NCI-H510A (cell line): ENCODE measurements around the gene MTHFD2.
A peak's percentile ranks its signal among the peaks of the same experiment; 100 is the strongest.
"Not testable (repeated sequence)": the region's sequence is repeated elsewhere in the genome, so short reads cannot be mapped to it uniquely, and the experiment has no call there.

Experiments used
- DNase-seq: peaks from one replicate; lab custom pipeline; 2025; lab: John Stamatoyannopoulos, UW

The MTHFD2 gene

DNA sequence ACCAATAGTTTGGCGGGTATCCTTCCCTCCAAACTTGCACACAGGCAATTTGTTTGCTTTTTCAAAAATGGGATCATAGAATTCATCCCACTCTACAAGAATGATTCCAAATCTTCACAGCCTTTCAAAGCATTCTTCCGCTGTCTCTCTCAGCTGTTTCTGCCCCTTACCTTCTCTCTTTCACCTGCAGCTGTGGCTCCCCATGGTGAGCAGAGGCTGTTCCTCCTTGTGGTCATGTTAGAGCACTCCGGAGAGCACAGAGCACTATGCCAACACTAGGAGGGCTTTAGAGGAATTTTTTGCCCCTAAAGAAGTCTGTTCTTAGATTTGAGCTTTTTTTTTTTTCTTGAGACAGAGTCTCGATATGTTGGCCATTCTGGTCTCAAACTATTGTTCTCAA is 30.4 kb downstream of the MTHFD2 start:
- no peak for DNase-seq

DNA sequence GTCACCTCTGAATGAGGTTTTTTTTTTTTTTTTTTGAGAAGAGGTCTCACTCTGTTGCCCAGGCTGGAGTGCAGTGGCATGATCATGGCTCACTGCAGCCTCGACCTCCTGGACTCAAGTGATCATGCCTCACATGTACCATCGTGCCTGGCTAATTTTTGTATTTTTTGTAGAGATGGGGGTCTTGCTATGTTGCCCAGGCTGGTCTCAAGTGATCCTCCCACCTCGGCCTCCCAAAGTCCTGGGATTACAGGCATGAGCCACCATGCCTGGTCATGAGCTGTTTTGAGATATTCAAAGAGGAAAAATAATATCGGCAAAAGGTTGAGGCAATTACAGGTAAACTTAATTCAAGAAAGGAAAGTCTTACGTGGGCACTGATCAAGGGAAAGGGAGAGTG is 31.4 kb downstream of the MTHFD2 start:
- not testable (repeated sequence) for DNase-seq

DNA sequence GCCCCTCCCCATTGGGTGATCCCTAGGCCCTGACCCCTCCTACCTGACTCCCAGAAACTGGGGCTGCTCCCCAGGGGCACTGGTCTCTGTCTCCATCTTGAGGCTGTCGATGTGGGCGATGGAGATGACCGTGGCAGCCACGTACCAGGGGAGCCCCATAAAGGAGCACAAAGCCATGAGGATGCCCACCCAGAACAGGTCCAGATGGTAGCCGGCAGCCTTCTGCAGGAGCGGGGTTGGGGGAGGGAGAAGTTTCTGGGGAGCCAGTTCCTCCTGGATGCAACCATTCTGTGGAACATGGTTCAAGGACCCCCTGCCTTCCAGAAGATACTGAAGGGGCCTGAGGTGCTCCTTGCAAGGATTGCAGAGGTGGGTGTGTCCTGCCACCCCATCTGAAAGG is 34.0 kb downstream of the MTHFD2 start:
- no peak for DNase-seq

DNA sequence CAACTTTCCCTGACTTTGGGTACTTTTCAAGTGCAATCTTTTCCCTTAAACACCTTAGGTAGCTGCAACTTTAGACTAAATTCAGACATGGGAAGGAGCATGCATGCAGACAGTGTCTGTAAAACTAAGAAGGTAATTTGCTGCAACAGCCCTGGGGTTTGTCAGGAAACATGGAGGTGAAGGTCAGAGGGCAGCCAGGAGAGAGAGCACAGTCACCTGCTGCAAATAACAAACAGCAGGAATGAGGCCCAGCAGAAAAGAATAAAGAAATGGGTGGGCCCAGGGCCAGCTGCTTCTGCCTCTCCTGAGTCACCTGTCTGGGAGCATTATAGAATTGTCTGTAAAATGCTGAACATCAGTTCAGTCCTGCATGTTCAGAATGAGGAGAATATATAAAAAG is 35.2 kb downstream of the MTHFD2 start:
- DNase-seq: no peak

DNA sequence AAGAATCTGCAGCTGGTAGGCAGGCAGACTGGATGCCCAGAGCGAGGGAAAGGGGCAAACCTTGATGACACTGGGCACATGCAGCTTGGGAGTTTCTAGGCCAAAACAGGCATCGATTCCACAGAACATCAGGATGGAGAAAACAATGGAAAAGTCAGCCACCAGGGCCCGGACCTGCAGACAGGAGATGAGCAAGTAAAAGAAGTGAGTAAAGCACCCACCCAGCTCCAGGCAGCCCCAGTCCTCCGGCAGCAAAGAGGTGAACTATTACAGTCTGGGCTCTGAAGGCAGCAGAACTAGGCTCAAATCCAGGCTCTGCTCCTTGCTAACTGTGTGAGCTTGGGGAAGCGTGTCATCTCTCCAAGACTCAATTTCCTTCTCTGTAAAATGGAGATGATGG is 36.6 kb downstream of the MTHFD2 start:
- DNase-seq: no peak

DNA sequence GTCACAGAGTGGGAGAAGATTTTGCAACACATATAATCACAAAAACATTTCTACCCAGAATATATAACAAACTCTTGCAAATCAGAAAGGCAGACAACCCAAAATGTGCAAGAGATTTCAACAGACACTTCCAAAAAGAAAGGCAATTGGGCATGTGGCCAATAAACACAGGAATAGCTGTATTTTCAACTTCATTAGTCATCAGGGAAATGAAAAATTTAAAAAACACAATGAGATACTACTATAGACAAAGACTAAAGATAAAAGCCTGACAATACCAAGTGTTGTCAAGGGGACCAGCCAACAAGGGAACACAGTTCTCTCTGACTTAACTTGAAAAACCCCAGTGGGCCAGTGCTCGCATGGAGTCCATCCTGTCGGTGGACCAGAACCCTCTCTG is 40.5 kb downstream of the MTHFD2 start:
- no peak for DNase-seq

DNA sequence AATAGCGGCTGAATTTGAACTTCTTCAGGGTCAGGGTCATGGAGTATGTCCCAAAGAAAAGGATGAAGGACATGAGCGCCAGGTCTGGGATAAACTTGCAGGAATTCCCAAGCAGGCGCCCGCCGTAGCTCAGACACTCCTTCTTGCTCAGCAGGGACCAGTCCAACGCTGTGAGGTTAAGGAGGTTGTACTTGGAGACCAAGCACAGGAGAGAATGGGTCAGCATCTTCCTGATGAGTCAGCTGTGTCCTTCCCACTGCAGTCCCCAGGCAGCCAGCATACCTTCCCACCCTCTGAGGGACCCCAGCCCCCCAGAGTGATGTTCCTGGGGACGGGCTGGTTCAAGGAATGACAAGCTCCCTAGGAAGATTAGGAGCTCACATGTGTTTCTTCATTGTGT is 40.9 kb downstream of the MTHFD2 start:
- no peak for DNase-seq

DNA sequence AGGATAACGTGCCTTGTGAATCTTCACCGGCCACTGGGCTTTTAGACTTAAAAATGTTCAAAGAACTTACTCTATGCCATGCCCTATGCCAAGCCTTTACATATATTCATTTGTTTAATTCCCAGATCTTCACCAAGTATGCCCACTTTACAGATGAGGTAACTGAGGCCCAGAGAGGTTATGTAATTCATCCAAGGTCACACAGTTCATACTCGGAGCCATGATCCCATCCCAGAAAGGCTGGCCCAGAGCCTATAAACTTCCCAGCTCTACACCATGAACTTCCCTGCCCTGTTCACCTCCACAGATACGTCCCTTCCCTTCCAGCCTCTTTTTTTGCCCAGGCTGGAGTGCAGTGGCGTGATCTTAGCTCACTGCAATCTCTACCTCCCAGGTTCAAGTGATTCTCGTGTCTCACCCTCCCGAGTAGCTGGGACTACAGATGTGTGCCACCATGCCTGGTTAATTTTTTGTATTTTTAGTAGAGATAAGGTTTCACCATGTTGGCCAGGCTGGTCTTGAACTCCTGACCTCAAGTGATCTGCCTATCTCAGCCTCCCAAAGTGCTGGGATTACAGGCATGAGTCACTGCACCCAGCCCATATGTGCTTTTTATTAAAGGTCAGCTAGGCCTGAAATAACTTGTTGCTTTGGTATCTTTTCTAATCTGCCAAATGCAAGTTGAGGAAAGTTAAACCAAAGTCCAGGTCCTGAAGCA is 44.1 kb downstream of the MTHFD2 start:
- DNase-seq: no peak

DNA sequence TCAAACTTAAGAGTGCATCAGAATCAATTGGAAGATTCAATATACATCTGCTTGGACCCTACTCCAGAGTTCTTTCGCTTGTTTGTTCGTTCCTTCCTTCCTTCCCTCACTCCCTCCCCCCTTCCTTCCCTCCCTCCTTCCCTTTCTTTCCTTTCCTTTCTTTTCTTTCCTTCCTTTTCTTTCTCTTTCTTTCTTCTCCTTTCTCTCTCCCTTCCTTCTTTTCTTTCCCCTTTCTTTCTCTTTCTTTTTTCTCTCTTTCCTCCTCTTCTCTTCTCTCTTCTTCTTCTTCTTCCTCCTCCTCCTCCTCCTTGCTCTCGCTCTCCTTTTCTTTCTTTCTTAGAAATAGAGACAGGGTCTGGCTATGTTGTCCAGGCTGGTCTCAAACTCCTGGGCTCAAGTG is 45.9 kb downstream of the MTHFD2 start:
- DNase-seq: no peak

DNA sequence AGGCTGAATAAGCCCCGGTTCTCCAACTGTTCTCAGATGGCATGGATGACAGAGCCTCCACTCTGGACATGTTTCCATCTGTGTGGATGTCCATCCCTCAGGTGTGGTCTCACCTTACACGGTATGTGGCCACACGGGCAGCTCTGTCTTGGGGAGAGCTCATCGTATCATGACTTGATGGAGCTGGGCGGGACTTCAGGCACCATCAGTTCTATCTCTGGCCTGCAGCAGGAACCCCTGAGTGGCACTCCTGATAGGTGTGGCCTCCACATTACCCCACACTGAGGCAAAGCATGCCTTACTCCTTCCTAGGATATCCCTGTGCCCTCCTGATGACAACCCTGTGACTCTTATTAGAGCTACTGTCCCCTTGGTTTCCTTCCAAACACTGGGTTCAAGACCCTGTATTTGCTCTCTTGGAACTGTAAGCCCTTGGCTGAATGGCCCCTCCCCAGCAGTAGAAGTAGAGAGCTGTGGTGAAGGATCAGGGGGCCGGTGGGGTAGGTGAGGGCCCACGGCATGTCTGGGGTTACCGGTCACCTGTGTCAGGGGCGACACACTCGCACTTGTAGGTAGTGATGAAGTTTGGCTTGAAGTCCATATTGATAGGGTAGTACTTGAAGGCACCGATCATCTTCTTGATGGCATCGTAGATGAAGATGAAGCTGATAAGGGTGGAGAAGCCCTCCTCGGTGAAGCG is 48.2 kb downstream of the MTHFD2 start:
- DNase-seq: no peak

DNA sequence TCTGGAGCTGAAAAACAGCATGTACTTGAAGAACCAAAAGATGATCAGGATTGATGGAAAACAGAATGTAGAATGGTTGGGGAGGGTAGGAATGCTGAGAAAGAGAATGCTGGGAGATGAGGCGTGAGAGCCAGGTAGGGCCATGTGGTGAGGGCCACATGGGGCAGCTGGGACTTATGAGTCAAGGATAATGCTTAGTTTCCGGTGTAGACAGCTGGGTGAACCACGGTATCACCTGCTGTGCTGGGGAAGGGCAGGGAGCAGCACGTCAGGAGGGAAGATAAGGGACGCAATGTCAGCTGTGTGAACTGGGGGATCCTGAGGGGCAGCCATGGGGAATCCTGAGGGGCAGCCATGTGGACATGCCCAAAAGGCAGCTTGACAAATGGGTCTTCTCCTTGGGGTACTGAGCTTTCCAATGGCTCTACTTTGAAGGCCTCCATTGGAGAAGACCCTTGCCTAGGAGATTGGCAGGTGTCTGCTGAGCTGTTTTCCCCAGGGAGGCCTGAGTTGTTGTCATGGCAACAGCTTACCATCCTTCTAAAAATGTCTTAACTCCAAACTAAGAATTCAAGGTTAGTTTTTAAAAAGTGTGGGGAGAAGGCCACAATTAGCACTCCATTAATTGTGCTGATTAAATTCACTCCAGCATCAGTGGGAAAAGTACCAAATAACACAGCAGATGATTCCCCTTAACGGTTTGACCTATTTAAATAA is 51.1 kb downstream of the MTHFD2 start:
- no peak for DNase-seq

DNA sequence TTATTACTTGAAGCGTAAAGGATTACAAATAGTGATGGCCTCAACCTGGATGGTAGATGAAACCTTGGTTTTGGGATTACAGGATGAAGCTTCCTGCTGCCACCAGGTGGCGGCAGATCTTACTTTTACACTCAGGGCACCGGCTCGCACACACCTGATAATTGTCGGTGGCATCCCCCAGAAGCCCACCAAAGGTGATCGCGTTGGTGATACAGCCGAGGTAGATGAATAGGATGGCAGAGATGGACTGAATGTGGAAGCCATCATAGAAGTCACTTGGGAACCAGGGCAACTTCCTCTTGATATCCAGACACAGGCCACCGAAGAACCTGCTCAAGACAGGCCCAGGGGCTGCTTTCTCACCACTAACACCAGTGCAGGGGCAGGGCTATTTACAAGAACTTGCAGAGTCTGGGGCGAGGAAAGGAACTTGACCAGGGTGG is 51.8 kb downstream of the MTHFD2 start:
- DNase-seq: no peak

DNA sequence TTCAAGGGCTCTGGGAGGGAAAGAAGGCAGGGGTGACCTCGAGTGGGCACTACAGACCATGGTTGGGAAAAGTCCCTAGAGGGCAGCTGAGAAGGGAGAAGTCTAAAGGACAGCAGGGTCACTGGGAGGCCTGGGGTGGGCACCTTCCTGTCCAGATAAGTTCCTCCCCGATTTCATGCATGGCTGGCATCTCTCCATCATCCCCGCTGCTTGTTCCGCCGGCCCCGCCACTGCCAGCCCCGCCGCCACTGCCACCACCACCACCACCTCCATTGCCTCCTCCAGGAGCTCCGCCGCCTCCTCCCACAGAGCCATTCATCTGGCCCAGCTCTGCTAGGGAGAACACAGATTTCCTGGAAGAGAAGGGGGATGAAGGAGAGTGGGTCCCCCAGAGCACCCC is 53.6 kb downstream of the MTHFD2 start:
- DNase-seq: no peak

DNA sequence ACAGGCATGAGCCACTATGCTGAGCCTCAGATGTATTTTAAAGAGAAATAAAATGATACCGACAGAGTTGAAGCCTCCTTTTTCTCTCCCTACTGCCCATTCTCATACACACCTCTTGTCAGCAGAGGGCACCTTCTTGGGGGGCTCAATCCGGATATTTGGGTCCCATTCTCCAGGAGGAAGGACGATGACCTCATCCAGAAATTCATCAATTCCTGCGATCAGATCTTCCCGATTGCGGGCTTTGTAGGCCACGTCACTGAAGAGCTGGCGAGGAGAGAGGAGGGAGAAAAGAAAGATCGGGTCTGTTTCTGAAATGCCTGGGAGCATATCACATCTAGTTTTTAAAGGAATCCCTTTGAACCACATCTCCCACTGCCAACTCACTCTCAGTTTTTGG is 54.4 kb downstream of the MTHFD2 start:
- no peak for DNase-seq

DNA sequence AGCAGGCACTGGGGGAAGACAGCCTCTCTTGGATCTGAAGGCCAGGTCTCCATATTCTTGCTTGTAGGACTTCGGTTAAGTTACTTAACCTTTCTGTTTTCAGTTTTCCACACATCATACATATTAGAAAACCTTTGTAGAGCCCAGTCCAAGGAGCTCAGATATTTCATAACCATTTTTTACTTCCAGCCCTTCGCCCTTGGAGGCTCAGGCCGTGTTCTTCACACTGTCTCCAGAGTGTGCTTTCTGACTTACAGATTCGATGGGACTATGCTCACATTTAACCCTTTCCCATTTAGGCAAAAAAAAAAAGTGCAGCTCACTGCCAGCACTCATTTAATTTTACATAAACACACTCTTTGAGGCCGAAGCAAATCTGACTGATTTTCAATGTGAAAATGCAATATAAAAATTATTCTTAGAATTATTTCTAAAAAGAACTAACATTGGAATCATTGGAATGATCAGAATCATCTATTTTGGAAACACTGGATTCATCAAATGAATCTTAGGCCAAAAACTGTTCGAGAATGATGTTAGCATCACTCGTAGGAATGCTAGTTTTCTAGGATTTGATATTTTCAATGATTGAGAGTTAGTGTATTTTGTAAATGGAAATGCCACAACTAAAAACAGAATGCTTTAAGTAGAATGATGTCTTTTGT is 55.0 kb downstream of the MTHFD2 start:
- no peak for DNase-seq

DNA sequence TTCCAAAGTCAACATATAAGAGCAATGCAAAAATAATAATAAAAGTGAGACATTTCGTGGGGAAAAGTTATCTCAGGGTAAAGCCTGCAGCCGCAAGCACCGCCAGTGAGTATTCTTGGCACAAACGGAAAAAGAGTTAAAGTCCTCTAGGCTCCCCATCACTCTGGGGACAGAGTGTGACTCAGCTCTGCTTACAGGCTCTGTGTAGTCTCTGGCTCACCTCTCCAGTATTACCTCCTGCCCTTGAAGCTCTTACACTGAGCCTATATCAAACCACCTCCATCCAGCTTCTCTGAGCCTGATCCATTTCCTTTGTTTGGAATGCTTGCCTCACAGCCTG is 55.5 kb downstream of the MTHFD2 start:
- DNase-seq: no peak

DNA sequence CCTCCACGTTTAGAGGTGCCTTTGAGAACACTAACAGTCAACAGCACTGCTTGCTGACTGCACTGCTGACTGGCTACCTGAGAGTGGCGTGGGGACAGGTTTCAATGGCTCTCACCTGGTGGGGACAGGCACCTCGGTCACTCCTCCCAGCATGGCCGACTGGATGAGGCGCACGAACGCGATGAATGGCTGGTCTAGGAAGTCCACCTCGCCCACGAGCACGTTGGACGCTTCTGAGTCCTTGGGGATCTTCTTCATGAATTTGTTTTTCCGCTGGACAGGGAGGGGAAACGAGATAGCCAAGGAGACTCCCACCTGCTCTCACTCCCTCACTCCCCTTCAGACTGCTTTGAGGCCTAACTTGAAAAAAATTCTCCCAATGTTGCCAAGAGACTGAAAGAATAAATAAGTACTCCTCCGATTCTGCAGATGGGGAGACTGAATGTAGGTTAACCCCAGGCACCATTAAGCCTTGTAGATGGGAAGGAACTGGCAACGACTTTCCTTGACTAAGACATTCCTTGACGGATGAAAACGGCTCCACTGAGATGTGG is 57.3 kb downstream of the MTHFD2 start:
- no peak for DNase-seq

DNA sequence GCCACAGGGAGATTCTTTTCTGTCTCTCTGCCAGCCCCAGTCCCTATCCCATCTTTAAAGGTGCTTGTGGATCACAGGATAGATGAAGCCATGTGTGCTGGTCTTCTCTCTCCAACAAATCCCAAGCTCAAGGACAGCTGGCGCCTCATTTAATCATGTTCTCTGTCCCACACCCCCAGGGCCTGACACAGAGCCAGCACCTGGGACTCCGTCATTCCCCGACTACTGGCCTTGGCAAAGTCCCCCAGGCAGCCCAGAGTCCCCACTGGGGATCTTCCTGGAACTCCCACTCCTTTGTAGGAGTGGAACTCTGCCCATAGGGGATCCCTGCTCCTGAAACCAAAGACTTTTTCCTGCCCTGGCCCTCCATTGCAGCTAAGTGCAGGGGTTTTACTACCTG is 60.8 kb downstream of the MTHFD2 start:
- no peak for DNase-seq

DNA sequence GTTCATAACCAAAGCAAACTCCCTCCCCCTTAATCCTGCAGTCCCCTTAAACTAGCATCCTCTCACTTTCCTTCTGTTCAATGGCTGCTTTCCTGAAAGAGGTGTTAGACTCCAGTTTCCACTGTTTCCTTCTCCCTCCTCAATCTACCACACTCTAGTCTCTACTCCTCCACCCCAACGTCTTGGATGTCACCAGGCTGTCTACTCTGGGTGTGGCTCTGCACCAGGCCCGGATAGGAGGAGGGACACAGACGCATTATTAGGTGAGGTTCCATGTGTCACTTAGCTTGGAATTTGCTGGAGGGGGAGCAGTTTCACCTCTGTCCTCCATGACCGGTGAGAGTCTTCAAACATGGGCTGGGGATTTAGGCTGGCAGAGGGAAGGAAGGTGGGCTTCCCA is 61.3 kb downstream of the MTHFD2 start:
- DNase-seq: no peak

DNA sequence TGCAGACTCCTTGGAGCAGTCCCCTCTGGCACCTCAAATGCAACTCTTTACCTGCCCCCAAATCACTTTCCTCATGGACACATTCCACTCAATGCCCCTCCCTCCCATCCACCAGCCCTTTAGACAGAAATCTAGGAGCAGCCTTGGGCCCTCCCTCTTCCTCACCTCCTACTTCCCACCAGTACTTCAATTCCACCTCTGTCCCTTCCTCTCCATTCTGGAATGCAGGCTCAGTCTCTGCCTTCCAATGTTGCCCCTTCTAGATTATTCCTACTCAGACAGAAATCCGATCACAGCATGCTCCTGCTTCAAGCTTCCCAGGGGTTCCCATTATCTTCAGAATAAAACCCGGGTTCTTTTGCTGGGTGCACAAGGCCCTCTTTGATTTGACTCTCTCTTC is 62.1 kb downstream of the MTHFD2 start:
- DNase-seq: no peak

DNA sequence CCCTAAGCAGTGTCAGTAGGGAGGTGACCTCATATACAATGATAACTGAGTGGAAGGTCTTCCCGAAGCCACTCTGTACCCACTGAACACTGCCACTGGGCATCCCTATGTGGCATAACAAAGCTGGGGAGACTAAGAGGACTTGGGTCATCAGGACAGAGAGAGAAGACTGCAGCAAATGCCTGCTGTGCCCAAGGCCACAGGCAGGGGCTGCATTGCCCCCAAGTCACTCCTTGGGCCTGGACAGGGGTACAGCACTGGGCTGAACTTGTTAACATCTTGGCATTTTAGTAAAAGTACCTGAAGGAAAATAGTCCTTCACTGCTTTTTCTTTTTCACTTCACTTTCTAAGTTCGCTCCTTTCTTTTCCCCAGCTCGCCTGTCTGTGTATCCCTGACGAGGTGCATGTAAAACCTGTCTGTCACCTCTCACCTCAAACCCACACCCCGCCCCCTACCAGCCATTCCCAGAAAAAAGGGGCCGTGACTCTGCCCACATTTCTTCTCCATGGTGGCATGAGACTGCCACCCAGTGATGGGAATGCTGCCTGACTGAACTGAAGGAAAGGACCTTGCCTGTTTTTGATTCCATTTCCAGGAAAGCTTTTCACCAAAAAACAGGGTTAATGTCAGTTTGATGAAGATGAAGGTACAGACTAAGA is 62.9 kb downstream of the MTHFD2 start:
- peak; percentile 53 for DNase-seq

DNA sequence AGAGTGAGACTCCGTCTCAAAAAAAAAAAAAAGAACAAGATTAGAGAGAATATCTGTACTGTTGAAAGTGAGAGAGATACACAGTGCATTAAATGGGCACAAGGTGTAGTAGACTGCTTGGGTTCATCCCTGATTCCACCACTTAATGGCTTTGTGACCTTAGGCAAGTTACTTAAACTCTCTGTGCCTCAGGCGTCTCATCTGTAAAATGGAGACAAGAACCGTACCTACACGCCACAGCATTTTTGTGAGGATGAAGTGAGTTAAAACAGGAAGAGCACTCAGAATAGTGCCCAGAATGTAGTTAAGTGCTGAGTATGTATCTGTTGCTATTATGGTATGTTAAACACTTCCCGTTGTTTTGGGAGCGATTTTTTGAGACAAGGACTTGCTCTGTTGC is 64.3 kb downstream of the MTHFD2 start:
- no peak for DNase-seq
